ENCODE measurements around the gene GRK5.
"Not testable (repeated sequence)": the region's sequence is repeated elsewhere in the genome, so short reads cannot be mapped to it uniquely, and the experiment has no call there.

The GRK5 gene

DNA sequence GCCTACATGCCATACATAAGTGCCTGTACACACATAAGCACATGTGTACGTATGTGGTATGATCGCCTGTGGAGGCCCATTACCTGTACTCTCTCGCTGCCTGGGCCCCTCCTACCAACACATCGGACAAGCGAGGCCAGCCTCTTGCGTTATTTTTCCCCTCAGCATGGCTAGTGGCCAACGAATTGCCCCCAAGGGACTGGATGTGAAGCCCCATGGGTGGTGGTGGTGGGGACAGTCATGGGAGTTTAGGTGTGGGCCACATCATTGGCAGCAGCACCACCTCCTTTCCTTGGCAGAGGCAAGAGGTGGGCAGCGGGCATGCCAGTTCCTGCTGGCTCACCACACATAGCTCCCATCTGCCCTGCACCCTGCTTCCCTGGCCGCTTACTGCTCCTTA lies 10.0 kb downstream of the GRK5 start:
- no peak overlapping the region for H3K27ac ChIP-seq

DNA sequence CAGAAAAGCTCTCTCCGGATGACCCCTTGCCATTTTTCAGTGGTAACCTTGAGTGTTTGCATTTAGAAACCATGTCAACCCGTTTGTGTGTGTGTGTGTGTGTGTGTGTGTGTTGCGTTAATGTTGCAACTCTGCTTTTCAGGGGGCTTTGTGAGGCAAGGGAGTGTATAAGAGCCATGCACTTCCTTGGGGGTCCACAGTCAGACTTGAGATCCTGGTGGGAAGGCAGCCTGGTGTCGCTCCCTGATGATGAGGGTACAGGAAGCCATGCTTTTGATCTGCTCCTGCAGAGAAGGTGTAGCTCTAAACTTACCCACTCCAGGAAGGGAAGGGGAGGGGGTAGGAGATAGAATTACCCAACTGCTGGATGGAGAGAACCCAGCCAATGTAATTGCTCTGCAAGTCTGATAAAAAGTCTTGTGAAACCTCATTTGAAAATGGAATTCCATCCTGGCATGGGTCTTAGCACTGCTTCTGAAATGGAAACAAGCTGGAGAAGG lies 10.7 kb downstream of the GRK5 start:
- H3K27ac ChIP-seq: no peak overlapping the region
- H3K4me3 ChIP-seq: no peak overlapping the region

More for the DNA sequence above, 10.0 kb downstream of the GRK5 start:
- no peak overlapping the region for H3K4me3 ChIP-seq

DNA sequence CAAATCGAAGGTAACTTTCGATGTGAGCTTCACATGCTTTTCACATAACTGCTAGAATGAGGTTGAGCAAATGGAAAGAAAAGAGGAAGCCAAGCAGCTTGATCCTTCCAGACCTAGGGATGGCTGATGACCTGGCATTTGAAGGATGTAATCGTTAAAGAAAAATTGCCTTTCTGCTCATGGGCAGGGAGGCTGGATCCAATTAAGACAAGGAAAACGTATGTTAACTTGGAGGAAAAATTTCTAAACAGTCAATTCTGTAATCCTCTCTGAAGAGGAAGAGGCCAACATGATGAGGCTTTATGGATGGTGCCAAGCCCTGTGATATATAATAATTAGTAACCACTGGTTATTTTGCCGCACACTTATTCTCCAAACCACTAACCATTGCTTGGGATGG lies 12.5 kb downstream of the GRK5 start:
- H3K4me3 ChIP-seq: no peak overlapping the region
- peak overlapping the region in 3 of 21 experiments; percentile 1 to 20 (median 7) for H3K27ac ChIP-seq

DNA sequence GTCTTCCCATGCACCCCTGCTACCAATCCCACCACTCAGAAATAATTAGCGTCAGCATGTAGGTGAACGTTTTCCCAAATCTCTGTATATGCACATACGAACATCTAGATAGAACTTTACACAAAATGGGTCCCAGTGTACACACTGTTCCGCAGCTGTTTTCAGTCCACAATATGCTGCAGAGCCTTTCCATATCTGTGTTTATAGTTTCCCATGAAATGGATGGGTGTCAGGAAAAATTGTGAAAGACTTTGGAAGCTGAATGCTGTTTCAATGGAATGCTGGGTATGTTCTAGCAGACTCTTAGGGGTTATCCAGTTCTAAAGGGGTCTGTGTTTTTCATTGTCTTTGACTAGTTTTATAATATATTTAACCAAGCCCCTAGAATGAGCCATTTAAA lies 13.8 kb downstream of the GRK5 start:
- Histone ChIP-seq H3K4me3 (no peak overlapping the region), H3K27ac (peak overlapping the region in 3 of 21 experiments; percentile 20 to 36 (median 31))

DNA sequence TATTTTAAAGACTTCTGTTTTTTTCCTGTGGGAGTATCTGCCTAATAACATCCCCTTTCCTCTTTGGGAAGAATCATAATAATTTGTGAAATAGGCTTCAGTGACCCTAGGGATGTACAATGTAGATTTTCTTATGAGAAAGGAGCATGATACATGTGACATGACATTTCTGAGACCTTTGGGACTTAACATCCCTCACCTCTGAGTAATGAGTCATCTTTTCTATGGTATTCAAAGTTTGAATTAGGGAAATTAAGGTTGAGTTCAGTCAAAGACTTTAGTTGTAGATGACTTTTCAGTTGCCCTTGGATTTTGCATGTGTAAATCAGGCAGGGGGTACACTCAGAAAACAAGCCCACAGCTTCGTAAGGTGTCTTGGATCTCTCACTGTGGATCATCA lies 14.3 kb downstream of the GRK5 start:
- Histone ChIP-seq H3K4me3 (no peak overlapping the region), H3K27ac (peak overlapping the region in 4 of 21 experiments; percentile 11 to 54 (median 32))

DNA sequence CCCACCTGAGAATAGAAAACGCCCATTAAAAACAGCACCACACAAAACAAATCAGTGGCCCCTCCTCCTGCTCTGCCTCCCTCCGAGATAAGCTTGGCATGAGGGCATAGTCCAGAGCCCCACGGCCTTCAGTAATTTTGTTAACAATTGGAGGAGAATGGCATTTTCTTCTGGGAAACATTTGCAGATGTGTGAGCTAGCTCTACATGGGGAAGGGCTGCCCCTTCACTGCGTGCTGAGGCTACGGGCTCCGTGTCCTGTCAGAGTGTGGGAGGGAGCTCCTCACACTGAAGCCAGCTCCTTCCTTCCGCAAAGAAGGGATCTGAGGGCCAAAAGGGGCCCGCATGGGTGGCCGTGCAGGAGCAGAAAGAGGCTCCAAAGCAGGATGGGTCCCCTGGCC lies 15.2 kb downstream of the GRK5 start:
- Histone ChIP-seq H3K4me3 (no peak overlapping the region), H3K27ac (peak overlapping the region in 6 of 21 experiments; percentile 11 to 54 (median 30))

DNA sequence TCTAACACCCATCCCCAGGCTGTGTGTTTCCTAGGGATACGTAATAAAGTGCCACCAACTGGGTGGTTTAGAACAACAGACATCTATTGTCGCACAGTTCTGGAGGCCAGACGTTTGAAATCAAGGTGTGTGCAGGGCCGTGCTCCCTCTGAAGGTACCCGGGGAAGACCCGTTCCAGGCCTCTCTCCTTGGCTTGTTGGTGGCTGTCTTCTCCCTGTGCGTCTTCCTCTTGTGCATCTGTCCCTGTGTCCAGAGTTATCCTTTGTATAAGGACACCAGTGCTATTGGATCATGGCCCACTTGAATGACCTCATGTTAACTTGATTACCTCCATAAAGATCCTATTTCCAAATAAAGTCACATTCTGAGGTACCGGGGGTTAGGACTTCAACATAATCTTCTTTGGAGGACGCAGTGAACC lies 15.6 kb downstream of the GRK5 start:
- H3K27ac ChIP-seq: peak overlapping the region in 5 of 21 experiments; percentile 9 to 54 (median 33)
- no peak overlapping the region for H3K4me3 ChIP-seq

DNA sequence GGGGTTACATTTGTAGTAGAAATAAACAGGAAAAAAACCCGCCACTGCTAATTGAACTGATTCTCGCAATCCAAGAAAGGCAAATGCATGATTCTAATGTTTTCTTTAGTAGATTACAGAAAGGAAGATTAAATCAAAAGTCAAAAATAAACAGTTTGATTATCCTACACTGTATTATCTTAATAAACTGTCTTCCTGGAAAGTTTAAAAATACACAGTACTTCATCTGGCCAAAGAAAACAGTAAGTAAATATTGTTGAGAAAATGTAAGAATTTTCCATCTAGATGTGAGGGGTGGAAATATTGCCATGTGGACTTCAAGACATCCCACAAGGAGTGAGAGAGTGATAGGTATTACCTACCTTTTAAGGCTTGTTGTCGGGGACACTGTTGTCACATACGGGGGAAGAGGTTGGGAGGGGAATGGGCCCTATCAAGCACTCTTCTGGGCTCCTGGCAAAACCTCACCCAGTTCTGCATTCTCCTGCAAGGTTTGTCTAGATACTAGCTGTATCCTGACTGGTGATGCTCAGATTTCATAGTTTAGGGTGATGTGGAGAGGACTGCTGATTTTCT lies 17.8 kb downstream of the GRK5 start:
- Histone ChIP-seq H3K27ac (no peak overlapping the region), H3K4me3 (no peak overlapping the region)

DNA sequence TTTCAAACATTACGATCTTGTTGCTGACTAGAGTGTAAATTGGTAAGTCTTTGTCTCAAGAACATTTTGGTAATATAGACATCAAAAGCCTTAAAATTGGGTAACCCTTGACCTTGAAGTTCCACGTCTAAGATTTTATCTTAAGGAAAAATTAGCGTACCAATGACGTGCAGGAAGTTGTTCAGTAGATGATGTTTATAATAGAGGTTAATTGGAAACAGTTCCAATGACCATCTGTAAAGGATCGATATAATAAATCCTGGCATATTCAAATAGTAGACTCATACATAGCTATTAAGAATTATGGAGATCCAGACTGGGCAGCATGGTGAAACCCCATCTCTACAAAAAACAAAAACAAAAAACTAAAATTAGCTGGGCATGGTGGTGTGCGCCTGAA lies 20.5 kb downstream of the GRK5 start:
- H3K4me3 ChIP-seq: no peak overlapping the region
- H3K27ac ChIP-seq: no peak overlapping the region

DNA sequence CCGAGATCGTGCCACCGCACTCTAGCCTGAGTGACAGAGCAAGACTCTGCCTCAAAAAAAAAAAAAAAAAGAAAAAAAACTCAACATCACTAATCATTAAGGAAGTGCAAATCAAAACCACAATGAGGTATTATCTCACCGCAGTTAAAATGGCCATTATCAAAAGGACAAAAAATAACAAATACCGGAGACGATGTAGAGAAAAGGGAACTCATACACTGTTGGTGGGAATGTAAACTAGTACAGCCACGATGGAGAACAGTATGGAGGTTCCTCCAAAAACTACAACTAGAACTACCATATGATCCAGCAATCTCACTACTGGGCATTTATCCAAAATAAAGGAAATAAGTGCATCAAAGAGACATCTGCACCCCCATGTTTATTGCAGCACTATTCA lies 24.3 kb downstream of the GRK5 start:
- Histone ChIP-seq H3K4me3 (no peak overlapping the region), H3K27ac (no peak overlapping the region)

DNA sequence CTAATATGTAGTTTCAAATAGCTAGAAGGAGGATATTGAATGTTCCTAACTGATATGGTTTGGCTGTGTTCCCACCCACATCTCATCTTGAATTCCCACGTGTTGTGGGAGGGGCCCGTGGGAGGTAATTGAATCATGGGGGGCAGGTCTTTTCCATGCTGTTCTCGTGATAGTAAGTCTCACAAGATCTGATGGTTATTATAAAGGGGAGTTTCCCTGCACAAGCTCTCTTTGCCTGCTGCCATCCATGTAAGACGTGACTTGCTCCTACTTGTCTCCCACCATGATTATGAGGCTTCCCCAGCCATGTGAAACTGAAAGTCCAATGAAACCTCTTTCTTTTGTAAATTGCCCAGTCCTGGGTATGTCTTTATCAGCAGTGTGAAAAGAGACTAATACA lies 25.1 kb downstream of the GRK5 start:
- H3K4me3 ChIP-seq: not testable (repeated sequence)
- peak overlapping the region in 1 of 21 experiments; percentile 46 for H3K27ac ChIP-seq

DNA sequence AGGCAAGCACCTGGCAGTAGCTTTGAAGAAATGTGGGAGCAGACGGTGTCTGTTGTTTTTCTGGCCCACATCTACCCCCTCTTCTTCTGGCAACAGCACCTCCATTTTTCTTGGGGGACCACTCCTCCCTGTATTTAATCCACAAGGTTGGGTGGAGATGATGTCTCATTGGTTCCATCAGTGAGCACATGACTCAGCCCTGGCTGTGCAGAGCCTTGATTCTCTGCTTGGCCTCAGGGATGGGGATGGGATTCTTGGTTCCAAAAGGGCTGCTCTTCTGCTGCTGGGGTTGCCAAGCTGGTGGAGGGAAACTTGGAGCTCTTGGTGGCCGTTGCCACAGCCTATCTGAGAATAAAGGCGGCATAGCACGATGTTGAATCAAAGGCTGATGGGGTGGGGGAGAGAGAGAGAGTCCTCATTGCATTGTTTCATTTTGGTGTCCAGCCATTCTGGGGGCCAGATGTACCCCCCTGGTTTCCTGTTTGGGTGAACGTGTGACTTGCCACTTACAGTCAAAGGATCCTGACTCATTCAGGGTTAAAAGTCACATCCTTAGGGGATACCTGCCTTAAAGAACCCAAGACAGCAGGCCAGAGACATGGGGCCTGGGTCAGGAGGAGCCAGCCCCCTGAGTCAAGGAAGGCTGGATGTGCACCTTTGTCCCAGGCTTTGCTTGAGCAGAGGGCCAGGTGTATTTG lies 25.9 kb downstream of the GRK5 start:
- no peak overlapping the region for H3K4me3 ChIP-seq
- H3K27ac ChIP-seq: peak overlapping the region in 2 of 21 experiments; percentile 29 to 46

DNA sequence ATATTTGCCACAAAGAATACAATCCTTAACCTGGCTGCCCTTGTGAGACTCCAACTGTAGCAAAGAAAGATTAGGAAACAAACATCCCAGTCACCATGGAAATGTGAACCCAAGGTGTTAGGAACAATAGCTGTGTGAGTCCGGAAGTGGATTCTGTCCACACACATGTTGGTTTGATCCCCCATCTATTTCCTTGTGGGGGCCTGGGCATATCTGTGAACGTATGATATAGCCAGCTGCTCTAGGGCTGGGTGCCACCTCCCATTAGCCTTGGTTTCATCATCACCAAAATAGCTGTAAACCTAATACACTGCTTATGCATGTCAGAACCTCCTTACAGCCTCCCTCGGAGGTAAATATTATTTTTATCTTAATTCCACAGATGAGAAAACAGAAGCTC lies 26.4 kb downstream of the GRK5 start:
- Histone ChIP-seq H3K4me3 (no peak overlapping the region), H3K27ac (peak overlapping the region in 1 of 21 experiments; percentile 46)

DNA sequence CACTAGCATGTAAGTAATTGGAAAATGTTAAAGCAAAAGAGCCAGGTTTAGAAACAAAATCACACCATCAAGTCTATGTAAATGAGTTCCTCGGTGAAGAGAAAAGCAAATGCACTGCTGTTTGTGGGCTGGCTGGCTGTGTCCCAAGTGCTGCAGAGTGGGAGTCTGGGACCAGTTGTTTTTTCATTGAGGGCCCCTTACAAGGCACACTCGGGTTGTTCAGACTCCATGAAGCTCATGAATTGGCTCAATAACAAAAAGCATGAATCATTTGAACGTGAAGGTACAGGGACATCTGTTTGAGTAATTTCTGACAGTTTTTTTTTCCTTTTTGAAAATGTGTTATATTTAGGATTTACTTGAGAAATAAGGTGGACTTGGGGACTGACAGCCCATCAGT lies 28.0 kb downstream of the GRK5 start:
- peak overlapping the region in 1 of 21 experiments; percentile 23 for H3K27ac ChIP-seq
- H3K4me3 ChIP-seq: no peak overlapping the region

DNA sequence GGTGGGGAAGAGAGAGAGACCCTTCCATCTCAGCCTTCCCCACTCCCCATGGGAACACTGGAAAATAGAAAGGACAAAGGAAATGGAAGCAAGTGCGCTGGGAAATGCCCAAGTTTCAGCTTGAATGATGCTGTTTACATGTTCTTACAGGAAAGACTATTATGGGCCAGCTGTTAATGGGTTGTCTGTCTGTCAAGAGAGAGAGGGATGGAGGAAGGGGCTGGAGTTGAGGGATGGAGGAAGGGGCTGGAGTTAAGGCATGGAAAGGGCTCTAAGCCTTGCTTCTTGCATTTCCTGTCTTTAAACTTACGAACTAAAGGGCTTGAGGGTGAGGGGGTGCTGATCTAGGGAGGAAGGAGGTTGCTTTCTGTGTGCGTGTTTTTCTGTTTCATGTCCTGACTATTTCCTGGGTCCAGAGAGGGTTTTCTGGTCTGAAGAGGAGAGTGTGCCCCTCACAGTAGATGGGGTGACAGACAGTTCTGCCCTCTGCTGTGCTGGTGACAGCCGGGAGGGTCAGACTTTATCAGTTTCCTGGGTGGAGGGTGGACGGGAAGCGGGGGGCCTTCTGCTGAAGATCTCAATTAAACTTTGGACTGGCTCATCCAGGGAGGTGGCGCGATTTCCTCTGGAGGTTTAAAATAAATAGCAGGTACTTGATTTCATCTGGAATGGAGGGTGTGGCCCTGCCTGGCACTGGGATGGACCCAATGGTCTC lies 30.5 kb downstream of the GRK5 start:
- no peak overlapping the region for H3K4me3 ChIP-seq

DNA sequence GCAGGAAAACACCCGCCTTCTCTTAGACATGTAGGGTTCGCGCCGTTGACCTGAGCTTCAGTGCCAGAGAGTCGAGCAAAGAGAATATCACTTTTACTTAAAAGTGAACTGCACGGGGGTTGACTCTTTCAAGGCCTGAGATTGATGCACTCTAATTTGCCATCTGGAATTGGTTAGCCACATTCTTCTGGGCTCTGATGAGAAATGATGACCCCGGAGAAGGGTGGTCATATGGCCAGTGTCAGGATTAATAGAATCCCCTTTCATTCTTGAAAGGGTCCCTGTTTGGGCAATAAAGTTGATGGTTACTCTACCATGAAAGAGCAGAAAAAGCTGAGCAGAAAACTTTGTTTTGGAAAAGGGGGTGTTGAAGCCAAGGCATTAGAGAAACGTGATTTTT lies 31.2 kb downstream of the GRK5 start:
- H3K27ac ChIP-seq: peak overlapping the region in 1 of 21 experiments; percentile 53
- no peak overlapping the region for H3K4me3 ChIP-seq

More for the DNA sequence above, 30.5 kb downstream of the GRK5 start:
- H3K27ac ChIP-seq: peak overlapping the region in 4 of 21 experiments; percentile 14 to 53 (median 43)

DNA sequence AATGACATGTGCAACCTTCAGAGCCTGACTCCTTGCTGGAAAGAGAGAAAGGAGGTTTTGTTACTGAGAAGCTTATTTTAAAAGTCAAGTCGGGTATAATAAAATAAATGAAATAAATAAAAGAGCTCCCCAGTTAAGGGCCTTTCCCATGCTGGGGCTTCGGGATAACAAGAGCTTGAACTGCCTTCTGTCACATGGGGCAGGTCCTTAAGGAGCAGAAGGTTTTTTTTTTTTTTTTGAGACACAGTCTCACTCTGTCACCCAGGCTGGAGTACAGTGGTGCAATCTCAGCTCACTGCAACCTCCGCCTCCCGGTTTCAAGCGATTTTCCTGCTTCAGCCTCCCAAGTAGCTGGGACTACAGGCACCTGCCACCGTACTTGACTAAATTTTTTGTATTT lies 31.6 kb downstream of the GRK5 start:
- not testable (repeated sequence) for H3K27ac ChIP-seq, H3K4me3 ChIP-seq

DNA sequence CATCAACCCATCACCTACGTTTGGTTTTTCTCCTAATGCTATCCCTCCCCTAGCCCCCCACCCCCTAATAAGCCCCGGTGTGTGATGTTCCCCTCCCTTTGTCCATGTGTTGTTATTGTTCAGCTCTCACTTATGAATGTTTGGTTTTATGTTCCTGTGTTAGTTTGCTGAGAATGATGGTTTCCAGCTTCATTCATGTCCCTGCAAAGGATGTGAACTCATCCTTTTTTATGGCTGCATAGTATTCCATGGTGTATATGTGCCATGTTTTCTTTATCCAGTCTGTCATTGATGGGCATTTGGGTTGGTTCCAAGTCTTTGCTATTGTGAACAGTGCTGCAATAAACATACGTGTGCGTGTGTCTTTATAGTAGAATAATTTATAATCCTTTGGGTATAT lies 32.3 kb downstream of the GRK5 start:
- not testable (repeated sequence) for H3K4me3 ChIP-seq, H3K27ac ChIP-seq

DNA sequence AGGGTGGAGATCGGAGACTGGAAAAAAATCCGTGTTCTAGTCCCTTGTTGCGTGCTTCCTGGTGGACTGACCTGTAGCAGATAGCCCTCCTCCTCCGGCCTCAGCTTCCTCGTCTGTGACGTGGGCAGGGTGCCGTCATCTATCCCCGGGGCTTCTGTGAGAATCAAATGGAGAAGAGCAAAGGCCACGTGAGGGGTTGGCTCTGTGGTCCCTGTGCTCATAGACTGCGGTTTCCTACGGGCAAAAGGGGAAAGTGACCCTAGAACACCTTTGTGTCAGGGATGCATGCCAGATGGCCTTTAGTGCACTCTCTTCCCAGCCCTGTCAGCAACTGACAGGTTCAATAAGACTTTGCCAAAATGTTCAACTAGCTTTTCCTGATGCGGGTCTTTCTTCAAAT lies 33.7 kb downstream of the GRK5 start:
- Histone ChIP-seq H3K4me3 (no peak overlapping the region), H3K27ac (no peak overlapping the region)

DNA sequence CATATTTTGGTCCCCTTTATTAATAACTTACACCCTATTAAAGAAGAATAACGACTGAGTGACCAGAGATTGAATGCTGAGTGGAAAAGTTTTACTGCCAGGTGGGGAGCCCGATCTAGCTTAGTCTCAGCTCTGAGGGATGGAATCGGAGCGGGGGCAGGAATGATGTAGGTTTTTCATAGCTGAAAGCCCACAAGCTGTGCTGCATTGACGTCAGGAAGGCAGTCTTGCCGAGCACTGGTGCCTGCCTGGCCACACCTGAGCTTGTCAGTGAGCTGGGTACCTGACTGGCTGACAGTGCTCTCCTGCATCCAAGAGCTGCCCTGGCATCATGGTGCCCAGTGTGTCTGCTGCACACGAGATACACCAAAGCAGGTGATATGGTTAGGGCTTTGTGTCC lies 34.8 kb downstream of the GRK5 start:
- Histone ChIP-seq H3K4me3 (no peak overlapping the region), H3K27ac (no peak overlapping the region)

DNA sequence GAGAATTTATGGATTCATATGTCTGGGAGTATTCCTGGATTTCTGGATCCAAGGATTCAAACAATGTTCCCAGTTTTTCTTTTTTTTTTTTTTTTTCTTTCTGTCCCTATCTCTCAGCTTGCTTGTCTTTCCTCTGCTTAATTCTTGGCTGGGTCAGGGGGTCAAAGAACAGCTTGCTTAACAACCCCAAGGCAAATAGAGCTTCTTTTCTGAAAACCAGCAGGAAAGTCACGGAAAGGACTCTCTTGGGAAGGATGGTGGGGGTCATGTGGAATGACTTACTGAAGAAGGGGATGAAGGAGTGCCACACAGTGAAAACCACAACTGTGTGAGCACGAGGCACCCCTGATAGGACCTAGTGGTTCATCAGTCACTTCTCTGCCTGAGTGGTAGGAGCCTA lies 36.1 kb downstream of the GRK5 start:
- Histone ChIP-seq H3K4me3 (no peak overlapping the region), H3K27ac (no peak overlapping the region)

Data from skin epidermis (tissue), 12 donors.